Amygdala (tissue), 56 donors: ENCODE measurements around the gene PPIL3.

Experiments
- DNase-seq, 56 donors: peaks; one replicate each; lab custom pipeline; 2025; lab: John Stamatoyannopoulos, UW

The PPIL3 gene

DNA sequence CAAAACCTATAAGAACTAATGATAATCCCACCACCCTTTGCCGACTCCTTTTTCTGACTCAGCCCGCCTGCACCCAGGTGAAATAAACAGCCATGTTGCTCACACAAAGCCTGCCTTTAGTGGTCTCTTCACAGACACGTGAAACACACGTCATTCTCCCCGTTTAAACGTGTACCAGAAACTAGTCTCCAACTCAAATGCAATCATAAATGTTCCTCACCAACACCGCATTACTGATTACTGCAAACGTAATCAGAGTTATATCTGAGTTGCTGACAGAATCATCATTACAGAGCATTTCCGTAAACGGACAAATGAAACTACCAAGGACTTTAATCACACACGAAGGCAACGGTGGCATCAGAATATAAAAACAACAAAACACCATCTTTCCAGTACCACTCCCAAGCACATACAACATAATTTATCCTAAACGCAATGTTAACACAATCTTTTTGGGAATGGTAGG is 26.3 kb downstream of the PPIL3 start:
- peak in 10 of 56 donors; percentile 9 to 20 (median 14) for DNase-seq

DNA sequence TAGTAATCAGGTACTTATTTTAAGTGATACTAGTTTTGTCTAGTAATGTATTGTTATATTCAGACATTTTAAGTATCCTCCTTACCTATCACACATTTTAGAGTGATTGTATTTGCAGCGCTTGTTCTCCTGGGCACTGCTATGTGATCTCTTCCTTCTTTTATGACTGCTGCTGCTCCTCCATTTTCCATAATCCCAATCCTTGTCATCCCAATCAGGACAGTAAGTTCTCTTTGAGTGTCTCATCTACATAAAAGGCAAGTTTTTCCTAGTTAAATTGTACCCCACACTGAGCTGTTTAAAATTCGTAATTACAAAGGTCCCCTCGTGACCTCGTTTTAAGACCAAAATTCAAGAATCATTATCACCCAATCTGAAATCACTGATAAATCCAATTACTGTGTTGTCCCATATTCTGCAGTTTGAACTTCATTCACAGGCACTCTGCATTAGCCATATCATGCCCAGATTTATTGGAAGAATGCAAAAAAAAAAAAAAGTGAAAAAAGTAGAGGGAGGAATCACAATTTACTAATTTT is 27.2 kb downstream of the PPIL3 start:
- DNase-seq: no peak

- DNase-seq: peak in 9 of 56 donors; percentile 1 to 38 (median 9)
Observed at GRCh38 chr2:200860092-200860795, 28.6 kb downstream of the PPIL3 start.

DNA sequence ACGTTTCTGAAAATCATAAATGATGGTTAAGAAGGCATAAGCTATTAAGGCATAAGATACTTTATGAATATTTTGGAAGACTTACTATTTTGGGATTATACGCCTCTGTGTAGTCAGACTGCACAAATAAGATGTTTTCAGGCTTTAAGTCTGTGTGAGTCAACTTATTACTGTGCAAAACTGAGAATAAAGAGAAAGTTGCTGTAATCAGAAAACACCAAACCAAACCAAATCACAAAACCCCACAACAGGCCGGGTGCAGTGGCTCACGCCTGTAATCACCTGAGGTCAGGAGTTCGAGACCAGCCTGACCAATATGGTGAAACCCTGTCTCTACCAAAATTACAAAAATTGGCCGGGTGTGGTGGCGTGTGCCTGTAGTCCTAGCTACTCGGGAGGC is 32.1 kb downstream of the PPIL3 start:
- no peak for DNase-seq

DNA sequence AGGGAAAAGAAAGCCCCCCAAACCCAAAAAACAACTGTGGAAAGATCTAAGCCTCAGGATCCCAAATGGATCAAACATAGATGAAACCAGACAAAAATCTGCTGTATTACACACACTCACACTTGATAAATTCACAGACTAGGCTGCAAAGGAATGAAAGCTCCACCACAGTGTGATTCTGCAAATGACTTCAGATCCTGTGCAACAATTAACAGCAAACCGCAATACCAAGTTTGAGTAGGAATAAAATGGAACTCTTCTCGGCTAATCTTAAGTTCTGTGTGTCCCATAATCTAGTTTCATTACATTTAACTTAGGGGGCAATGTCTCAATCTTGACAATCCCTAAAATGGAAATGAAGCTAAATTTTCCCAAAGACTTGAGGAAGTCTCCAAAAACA is 36.3 kb downstream of the PPIL3 start:
- DNase-seq: no peak

DNA sequence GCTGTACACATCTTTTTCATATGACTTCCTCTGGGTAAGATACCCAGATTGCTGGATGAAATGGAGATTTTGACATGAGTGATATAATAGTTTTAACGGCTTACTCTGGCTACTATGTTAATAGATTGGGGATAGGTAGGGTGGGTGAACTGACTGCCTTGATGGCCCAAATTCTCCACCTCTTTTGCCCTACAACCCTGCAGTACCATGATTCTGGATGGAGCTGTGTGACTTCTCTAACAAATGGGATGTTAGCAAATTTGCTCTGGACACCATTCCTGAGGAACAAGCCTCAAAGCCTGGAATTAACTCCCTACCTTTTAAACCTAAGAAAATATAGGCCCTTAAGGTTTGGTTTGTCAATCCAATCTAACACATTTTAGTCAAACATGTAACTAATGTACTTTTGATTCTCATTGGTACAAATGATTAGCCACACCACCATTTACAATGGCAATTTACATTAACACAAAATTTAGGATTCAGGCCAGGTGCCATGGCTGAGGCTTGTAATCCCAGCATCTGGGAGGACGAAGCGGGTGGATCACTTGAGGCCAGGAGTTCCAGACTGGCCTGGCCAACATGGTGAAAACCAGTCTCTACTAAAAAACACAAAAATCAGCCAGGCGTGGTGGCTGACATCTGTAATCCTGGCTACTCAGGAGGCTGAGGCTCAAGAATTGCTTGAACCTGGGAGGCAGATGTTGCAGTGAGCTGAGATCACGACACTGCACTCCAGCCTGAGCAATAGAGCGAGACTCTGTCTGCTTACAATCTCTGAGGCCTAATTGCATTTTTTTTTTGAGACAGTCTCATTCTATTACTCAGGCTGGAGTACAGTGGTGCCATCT is 37.3 kb downstream of the PPIL3 start:
- no peak for DNase-seq

DNA sequence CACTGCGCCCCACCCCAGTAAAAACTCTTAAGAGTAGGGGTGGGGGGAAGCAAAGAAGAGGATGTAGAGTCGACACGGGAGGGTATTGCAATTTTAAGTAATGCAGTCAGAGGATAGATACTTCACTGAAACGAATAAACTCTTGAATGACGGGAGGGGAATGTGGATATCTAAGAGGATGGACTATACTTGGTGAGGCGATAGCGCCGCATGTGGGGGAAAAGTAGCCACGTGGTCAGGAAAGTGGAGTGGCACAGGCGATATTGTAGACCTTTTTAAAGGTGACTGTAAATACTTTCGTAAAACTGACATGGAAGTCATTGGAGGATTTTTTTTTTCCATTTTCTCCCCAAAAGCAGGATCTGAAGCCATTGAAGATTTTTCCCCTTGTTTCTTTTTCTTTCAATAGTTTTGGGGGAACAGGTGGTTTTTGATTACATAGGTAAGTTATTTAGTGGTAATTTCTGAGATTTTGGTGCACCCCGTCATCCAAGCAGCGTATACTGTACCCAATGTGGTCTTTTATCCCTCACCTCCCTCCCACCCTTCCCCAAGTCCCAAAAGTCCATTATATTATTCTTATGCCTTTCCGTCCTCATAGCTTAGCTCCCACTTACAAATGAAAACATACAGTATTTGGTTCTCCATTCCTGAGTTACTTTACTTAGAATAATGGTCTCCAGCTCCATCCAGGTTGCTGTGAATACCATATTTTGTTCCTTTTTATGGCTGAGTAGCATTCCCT is 38.2 kb downstream of the PPIL3 start:
- DNase-seq: no peak

DNA sequence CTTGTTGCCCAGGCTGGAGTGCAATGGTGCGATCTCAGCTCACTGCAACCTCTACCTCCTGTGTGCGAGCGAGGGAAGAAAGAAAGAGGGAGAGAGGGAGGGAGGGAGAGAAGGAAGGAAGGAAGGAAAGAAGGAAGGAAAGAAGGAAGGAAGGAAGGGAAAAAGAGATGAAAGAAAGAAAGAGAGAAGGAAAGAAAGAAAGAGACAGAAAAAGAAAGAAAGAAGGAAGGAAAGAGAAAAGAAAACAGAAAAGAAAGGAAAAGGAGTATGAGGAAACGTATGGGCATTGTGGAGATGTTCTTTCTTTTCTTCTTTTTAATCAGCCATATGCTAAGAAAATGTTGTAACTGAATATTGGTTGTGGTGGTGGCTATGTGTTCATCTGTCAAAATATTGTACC is 40.9 kb downstream of the PPIL3 start:
- DNase-seq: no peak

DNA sequence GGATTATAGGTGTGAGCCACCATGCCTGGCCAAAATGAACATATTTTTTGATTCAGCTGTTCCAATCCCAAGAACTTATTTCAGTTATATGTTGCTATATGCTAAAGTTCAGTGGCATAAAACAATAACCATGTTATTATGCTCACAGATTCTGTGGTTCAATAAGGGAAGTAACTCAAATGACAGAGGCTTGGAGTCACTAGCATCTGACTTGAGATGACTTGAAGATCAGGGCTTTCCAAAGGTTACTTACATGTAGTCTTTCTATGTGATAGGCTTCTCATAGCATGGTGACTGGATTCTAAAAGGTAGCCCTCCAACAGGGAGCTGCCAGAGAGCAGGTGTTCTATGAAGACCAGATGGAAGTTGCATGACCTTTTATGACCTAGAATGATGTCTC is 41.6 kb downstream of the PPIL3 start:
- no peak for DNase-seq

- DNase-seq: no peak
Observed at GRCh38 chr2:200845669-200846325, 43.1 kb downstream of the PPIL3 start.

DNA sequence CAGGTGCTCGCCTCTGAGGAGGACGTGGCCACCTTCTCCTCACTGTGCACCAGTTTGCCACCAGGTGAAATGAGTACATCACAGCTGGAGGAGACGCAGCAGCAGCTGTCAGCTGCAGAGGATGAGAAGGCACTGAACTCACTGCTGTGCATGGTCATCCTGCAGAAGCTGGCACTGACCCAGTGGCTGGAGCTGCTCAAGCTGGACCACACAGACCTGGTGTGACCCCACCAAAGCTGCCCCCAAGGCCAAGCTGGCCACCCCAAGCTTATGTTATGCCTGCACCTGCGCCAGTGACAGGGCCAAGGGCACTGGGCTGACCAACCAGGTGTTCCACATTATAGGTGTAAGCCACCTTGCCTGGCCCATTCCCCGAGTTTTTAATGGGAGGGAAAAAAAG is 43.7 kb downstream of the PPIL3 start:
- no peak for DNase-seq

GRCh38 chr2:200843993-200844948 is 44.6 kb downstream of the PPIL3 start:
- no peak for DNase-seq

- DNase-seq: no peak
Observed at GRCh38 chr2:200839513-200839912, 49.4 kb downstream of the PPIL3 start.

DNA sequence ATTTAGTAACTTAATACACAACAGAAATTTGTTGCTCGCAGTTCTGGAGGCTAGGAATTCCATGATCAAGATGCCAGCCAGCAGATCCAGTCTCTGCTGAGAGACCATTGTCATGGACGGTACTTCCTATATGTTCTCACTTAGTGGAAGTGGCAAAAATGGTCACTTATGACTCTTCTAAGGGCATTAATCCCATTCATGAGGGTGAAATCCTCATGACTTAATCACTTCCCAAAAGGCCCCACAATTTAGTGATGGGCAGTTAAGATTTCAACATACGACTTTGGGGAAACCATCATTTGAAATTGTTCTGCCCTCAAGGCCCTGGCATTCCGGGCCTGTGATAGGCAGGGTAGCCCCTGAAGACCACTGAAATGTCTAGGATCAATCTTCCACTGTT is 54.2 kb downstream of the PPIL3 start:
- DNase-seq: no peak

DNA sequence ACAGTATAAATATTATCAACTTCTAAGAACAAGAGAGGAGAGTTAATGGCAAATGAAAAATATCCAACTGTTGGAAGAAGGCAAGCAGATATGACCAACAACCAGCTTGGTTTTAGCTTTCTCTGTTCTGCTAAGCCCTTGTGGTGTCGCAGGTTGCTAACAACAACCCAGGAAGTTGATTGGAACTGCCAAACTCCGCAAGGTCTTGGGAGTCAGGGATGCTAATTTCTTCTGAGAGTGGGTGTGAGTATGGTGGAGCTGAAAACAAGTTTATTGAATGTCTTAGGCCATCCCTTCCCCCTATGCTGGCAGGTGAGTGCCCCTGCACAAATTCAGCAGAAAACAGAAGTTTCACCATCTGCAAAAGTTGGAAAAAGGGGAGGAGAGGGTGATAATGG is 59.6 kb downstream of the PPIL3 start:
- DNase-seq: no peak

DNA sequence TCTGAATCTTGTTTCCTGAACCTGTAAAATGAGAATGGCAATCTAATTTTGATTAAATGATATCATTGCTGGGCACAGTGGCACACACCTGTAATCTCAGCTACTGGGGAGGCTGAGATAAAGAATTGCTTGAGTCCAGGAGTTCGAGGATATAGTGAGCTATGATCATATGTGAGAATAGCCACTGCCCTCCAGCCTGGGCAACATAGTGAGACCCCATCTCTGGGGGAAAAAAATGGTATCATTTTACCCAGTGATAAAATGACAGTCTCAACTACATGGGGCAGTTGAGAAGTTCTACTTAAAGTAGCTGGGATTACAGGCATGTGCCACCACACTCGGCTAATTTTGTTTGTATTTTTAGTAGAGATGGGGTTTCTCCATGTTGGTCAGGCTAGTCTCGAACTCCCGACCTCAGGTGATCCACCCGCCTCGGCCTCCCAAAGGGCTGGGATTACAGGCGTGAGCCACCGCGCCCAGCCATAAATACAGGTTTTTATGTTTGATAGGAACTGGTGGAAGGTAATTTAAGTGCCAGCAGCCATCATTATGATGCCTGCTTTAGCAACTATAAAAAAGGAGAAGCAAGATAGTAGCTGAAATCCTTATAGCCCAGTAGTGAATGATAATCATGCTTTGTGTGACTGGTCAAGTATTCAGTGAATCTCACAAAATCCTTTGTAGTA is 60.2 kb downstream of the PPIL3 start:
- DNase-seq: no peak

DNA sequence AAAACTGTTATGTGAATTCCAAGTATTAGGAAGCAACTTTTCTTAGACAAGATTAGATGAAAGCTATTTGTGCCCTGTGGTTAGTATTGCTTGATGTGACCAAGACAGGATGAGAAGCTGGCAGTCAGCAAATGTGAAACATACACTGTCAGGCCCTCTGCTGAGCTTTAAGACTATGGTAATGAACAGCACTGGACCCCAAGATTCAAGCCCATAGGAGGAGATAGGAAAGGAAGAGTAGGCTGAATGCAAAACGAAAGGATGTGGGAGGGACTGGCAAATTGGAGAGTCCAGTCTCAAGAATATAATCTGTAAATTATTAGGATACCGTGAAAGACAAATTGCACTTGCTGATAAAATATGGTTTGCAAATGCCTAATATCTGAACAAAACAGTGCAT is 60.8 kb downstream of the PPIL3 start:
- no peak for DNase-seq

GRCh38 chr2:200821686-200822245 is 67.1 kb downstream of the PPIL3 start:
- DNase-seq: no peak
